SU-DHL-6 (cell line): Measurements from ENCODE around the gene RANGRF.

Source experiments
- H2AFZ ChIP-seq: fragments of 200-600 bp; sonication (generic); 2 replicates; pipeline ENCODE4 v1.6.1; 2014; ENCODE audit warnings: low read depth, mild to moderate bottlenecking, moderate library complexity, mixed read lengths, antibody characterized with exemption, low read length; ENCODE audit not compliant: severe bottlenecking
- H3F3A ChIP-seq: fragments of 200-600 bp; shearing (Covaris generic); 2 replicates; pipeline ENCODE4 v1.6.0; 2016; ENCODE audit warnings: antibody characterized with exemption, mild to moderate bottlenecking; ENCODE audit not compliant: insufficient read depth
- H3K27ac ChIP-seq: fragments of 200-600 bp; sonication (generic); 2 replicates; pipeline ENCODE4 v1.5.1; 2016; ENCODE audit warnings: low read depth, mild to moderate bottlenecking, low read length, moderate library complexity, mixed read lengths
- H3K27me3 ChIP-seq: fragments of 200-600 bp; sonication (generic), shearing (Covaris generic); 2 replicates; pipeline ENCODE4 v1.6.0; 2014; ENCODE audit warnings: mild to moderate bottlenecking, low read length
- H3K36me3 ChIP-seq: fragments of 200-600 bp; sonication (generic); 2 replicates; pipeline ENCODE4 v1.6.1; 2014; ENCODE audit warnings: mild to moderate bottlenecking, low read length, mixed read lengths
- H3K4me2 ChIP-seq: fragments of 300-600, 200-600 bp; shearing (Covaris generic), sonication (generic); 2 replicates; pipeline ENCODE4 v1.6.0; 2014; ENCODE audit warnings: low read length, low read depth, mild to moderate bottlenecking; ENCODE audit not compliant: poor library complexity, severe bottlenecking
- H3K4me3 ChIP-seq: fragments of 200-600 bp; sonication (generic); 2 replicates; pipeline ENCODE4 v1.5.1; 2014; ENCODE audit warnings: antibody characterized with exemption, low read length, mild to moderate bottlenecking, mixed read lengths; ENCODE audit not compliant: insufficient read depth, poor library complexity, severe bottlenecking
- H3K79me2 ChIP-seq: fragments of 200-600 bp; sonication (generic); 2 replicates; pipeline ENCODE4 v1.6.1; 2014; ENCODE audit warnings: mild to moderate bottlenecking, low read length, moderate library complexity; ENCODE audit not compliant: insufficient read depth
- H3K9ac ChIP-seq: fragments of 200-600 bp; sonication (generic); 2 replicates; pipeline ENCODE4 v1.7.0; 2014; ENCODE audit warnings: mild to moderate bottlenecking, low read length
- H3K9me2 ChIP-seq: fragments of 200-600 bp; sonication (generic); replicated peaks from 2 replicates; pipeline ENCODE4 v1.6.1; 2014; ENCODE audit warnings: low read length; ENCODE audit not compliant: insufficient read depth
- H3K9me3 ChIP-seq: fragments of 200-600 bp; sonication (generic); 2 replicates; pipeline ENCODE4 v1.6.1; 2014; ENCODE audit warnings: low read length, mixed read lengths; ENCODE audit not compliant: insufficient read depth
- H4K20me1 ChIP-seq: fragments of 200-600 bp; sonication (generic); 2 replicates; pipeline ENCODE4 v1.6.1; 2014; ENCODE audit warnings: low read depth, mild to moderate bottlenecking, antibody characterized with exemption, low read length, moderate library complexity, mixed read lengths
- EZH2phosphoT487 ChIP-seq: fragments of 200-600 bp; sonication (generic), shearing (Covaris generic); conservative IDR thresholded peaks from 2 replicates; pipeline ENCODE4 v1.6.1; 2018; ENCODE audit warnings: mild to moderate bottlenecking, antibody characterized with exemption, low read length, moderate library complexity, mixed read lengths
- TF ChIP-seq, protein P1 (sequence below): fragments of 200-600 bp; sonication (generic); IDR thresholded peaks from one replicate; pipeline ENCODE4 v1.5.1; 2017; ENCODE audit warnings: antibody characterized with exemption, mild to moderate bottlenecking, low read length, moderate library complexity; ENCODE audit not compliant: insufficient read depth, poor library complexity, severe bottlenecking

RANGRF gene

DNA sequence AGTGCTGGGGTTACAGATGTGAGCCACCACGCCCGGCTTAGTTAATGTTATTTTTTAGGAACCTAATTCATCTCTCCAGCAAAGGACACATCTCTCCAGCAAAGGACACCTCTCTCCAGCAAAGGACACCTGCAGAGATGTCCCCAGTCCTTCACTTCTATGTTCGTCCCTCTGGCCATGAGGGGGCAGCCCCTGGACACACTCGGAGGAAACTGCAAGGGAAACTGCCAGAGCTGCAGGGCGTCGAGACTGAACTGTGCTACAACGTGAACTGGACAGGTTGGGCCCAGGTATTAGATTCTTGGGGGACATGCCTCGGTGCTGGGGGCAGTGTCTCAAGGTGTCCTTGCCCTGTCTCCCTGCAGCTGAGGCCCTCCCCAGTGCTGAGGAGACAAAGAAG is 34.7 kb upstream of the RANGRF start:
- no peaks in the 10 kb centered on the region for H3K9me3 ChIP-seq
- peaks cover 37% of the 10 kb centered on the region for H3K79me2 ChIP-seq
- no peak overlapping the region for H3K9ac ChIP-seq
- H2AFZ ChIP-seq = no peak overlapping the region
- H3K36me3 ChIP-seq = no peaks in the 10 kb centered on the region; the same call in 1 of the 2 replicates
- peaks cover 2% of the 10 kb centered on the region for H3F3A ChIP-seq
- no peaks in the 10 kb centered on the region for H4K20me1 ChIP-seq
- no peaks in the 10 kb centered on the region for H3K27me3 ChIP-seq
- no peak overlapping the region for H3K27ac ChIP-seq
- no peak overlapping the region for H3K4me3 ChIP-seq
- no peaks in the 10 kb centered on the region for H3K9me2 ChIP-seq
- TF ChIP-seq EZH2phosphoT487 = no peak
- TF ChIP-seq, protein P1, sequence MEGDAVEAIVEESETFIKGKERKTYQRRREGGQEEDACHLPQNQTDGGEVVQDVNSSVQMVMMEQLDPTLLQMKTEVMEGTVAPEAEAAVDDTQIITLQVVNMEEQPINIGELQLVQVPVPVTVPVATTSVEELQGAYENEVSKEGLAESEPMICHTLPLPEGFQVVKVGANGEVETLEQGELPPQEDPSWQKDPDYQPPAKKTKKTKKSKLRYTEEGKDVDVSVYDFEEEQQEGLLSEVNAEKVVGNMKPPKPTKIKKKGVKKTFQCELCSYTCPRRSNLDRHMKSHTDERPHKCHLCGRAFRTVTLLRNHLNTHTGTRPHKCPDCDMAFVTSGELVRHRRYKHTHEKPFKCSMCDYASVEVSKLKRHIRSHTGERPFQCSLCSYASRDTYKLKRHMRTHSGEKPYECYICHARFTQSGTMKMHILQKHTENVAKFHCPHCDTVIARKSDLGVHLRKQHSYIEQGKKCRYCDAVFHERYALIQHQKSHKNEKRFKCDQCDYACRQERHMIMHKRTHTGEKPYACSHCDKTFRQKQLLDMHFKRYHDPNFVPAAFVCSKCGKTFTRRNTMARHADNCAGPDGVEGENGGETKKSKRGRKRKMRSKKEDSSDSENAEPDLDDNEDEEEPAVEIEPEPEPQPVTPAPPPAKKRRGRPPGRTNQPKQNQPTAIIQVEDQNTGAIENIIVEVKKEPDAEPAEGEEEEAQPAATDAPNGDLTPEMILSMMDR = no peak
- no peak overlapping the region for H3K4me2 ChIP-seq

DNA sequence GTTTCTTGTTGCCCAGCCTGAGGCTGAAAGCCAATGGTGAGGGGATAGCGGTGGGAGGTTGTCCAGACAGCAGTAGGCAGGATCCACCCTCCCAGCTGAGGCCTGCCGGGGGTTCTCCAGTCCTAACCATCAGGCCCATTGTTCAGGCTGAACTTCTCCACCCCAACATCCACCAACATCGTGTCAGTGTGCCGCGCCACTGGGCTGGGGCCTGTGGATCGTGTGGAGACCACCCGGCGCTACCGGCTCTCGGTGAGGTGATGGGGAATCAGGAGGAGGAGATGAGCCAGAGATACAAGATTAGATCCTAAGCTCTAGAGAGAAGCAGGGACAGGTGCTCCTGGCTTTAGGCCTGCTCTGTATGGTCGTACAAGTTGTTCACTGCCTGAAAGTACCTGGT is 33.6 kb upstream of the RANGRF start:
- no peak overlapping the region for H3K27ac ChIP-seq
- H3F3A ChIP-seq = no peaks in the 10 kb centered on the region
- H3K9ac ChIP-seq = no peak overlapping the region
- no peaks in the 10 kb centered on the region for H3K27me3 ChIP-seq
- no peaks in the 10 kb centered on the region; the same call in 1 of the 2 replicates for H3K36me3 ChIP-seq
- peaks cover 30% of the 10 kb centered on the region for H3K79me2 ChIP-seq
- H3K9me3 ChIP-seq = no peaks in the 10 kb centered on the region
- H3K4me3 ChIP-seq = no peak overlapping the region
- H3K9me2 ChIP-seq = no peaks in the 10 kb centered on the region
- TF ChIP-seq, protein P1 = no peak
- no peak for TF ChIP-seq EZH2phosphoT487
- no peak overlapping the region for H3K4me2 ChIP-seq
- no peaks in the 10 kb centered on the region for H4K20me1 ChIP-seq
- no peak overlapping the region for H2AFZ ChIP-seq

DNA sequence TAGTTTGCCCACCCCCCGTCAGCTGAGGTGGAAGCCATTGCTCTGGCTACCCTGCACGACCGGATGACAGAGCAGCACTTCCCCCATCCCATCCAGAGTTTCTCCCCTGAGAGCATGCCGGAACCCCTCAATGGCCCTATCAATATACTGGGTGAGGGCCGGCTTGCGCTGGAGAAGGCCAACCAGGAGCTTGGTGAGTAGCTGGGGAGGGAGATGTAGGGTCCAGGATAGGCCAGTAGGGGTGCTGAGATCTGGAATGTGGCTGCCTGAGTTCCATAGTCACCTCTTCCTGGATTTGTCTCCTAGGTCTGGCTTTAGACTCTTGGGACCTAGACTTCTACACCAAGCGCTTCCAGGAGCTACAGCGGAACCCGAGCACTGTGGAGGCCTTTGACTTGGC is 33.0 kb upstream of the RANGRF start:
- no peaks in the 10 kb centered on the region for H4K20me1 ChIP-seq
- no peaks in the 10 kb centered on the region for H3F3A ChIP-seq
- no peaks in the 10 kb centered on the region for H3K9me3 ChIP-seq
- no peaks in the 10 kb centered on the region for H3K27me3 ChIP-seq
- no peak overlapping the region for H3K27ac ChIP-seq
- H3K4me3 ChIP-seq = no peak overlapping the region
- H3K79me2 ChIP-seq = peaks cover 24% of the 10 kb centered on the region
- no peak overlapping the region for H2AFZ ChIP-seq
- H3K4me2 ChIP-seq = no peak overlapping the region
- no peak for TF ChIP-seq EZH2phosphoT487
- TF ChIP-seq, protein P1 = no peak
- H3K9ac ChIP-seq = no peak overlapping the region
- H3K36me3 ChIP-seq = no peaks in the 10 kb centered on the region; the same call in 1 of the 2 replicates
- H3K9me2 ChIP-seq = no peaks in the 10 kb centered on the region
